ENCODE measurements around the gene BEST3. TPM values are rescaled to one million over a fixed set of nuclear protein-coding genes. Genes with fewer than 3 reads are reported as not detected.

BEST3 gene
- total RNA-seq: 0.14 and 0.18 TPM in 2 replicates
- 0.12 and 0.13 TPM in 2 replicates for polyA plus RNA-seq
- polyA plus RNA-seq (2011; cell fraction: cytosol; rRNA removed): 0.13 and 0.25 TPM in 2 replicates
- polyA plus RNA-seq (2011; cell fraction: nucleus; rRNA removed): 0.13 and 0.14 TPM in 2 replicates
- polyA plus RNA-seq (2012): 0.37 and 0.56 TPM in 2 replicates
- 2.1 TPM in 1 of 2 replicates, not detected in the other for polyA minus RNA-seq
- polyA minus RNA-seq (2011; cell fraction: cytosol; rRNA and poly(A)+ RNA removed): 0.31 TPM
- polyA minus RNA-seq (2011; cell fraction: nucleus; rRNA and poly(A)+ RNA removed): not detected in 2 replicates
- Bru-seq, nascent RNA: percentile 16 among the genes with signal in this experiment
- percentile 14 among the genes with signal in this experiment for BruChase-seq, experiment 1, labeled RNA remaining after a 6-hour chase
- percentile 8 among the genes with signal in this experiment for BruChase-seq, experiment 2, labeled RNA remaining after a 2-hour chase
- long read RNA-seq: 0 reads

- TF ChIP-seq EZH2 (IDR thresholded peaks at IDR 0.05; ENCODE audit: borderline replicate concordance, low read depth, low read length, severe bottlenecking) (no peak), POLR2AphosphoS5 (IDR thresholded peaks at IDR 0.05; ENCODE audit: insufficient read depth, low read depth, low read length) (no peak), GATA2 (IDR thresholded peaks at IDR 0.05; ENCODE audit: insufficient read depth, insufficient read length, low read depth, low read length) (no peak), FOS (IDR thresholded peaks at IDR 0.05; ENCODE audit: borderline replicate concordance, insufficient read depth, low read length) (no peak), POLR2A (IDR thresholded peaks at IDR 0.05; ENCODE audit: low read depth, low read length) (no peak), MYC (IDR thresholded peaks at IDR 0.05; ENCODE audit: low read depth, low read length) (no peak), CTCF (IDR thresholded peaks at IDR 0.05; ENCODE audit: extremely low read depth in 1 of 2, insufficient read depth in 1 of 2, low read depth in 1 of 2, low read length in 2 of 2) (no peak), MAX (IDR thresholded peaks at IDR 0.05; ENCODE audit: insufficient read depth, insufficient read length) (no peak), JUN (IDR thresholded peaks at IDR 0.05; ENCODE audit: borderline replicate concordance, insufficient read depth, insufficient read length, low read depth) (no peak)
- DNase-seq (ENCODE audit: low read depth, low spot score) (no peak), FAIRE-seq (no peak)
- intact Hi-C loops (cut with micrococcal nuclease) (no loop called here), dilution Hi-C loops (cut with MboI; ENCODE audit: extremely low pct_ligation_motif_present, low sequenced_read_pairs) (no loop called here)
- no peaks in the 10 kb centered on the region for H3K9me1 ChIP-seq (replicated peaks; ENCODE audit: control insufficient read depth, extremely low read depth, insufficient read depth, low read length)
- no peaks in the 10 kb centered on the region for H3K9me3 ChIP-seq (replicated peaks; ENCODE audit: control insufficient read depth, insufficient read depth, low read length)
- BruUV-seq (replicated peaks): no TSS peak
- H3K4me2 ChIP-seq (ENCODE audit: insufficient read depth, low read length): no peak within 1 kb of the TSS
- H3K79me2 ChIP-seq (ENCODE audit: control insufficient read depth, insufficient read depth, low read length): no peaks in the 10 kb centered on the region
- CTCF ChIA-PET: interaction anchor here (0.9 to 1.5 kb wide), 3 partner anchors 9 to 43 kb away, joined by 3 to 4 read pairs (median 3); no protein-coding TSS in a partner anchor
- no peak within 1 kb of the TSS for H3K27ac ChIP-seq (ENCODE audit: insufficient read depth, low read depth, low read length)
- H3K4me1 ChIP-seq (ENCODE audit: control insufficient read depth, extremely low read depth, insufficient read depth, low read length): no peaks in the 10 kb centered on the region
- no peak within 1 kb of the TSS for H3K4me3 ChIP-seq (replicated peaks in 1 of 3; ENCODE audit: insufficient read depth in 1 of 3, low read depth in 1 of 3, low read length in 3 of 3)
- H4K20me1 ChIP-seq (replicated peaks; ENCODE audit: control insufficient read depth, extremely low read depth, insufficient read depth, low read length): no peaks in the 10 kb centered on the region
- no peaks in the 10 kb centered on the region for H3K36me3 ChIP-seq (ENCODE audit: control insufficient read depth in 2 of 2, extremely low read depth in 1 of 2, insufficient read depth in 2 of 2, low read length in 2 of 2)
- H2AFZ ChIP-seq (ENCODE audit: low read depth, low read length): no peak within 1 kb of the TSS
- H3K27me3 ChIP-seq (ENCODE audit: control insufficient read depth in 2 of 2, insufficient read depth in 2 of 2, low read length in 2 of 2): no peaks in the 10 kb centered on the region
- H3K9ac ChIP-seq (replicated peaks; ENCODE audit: extremely low read depth, insufficient read depth, low read length): no peak within 1 kb of the TSS
- POLR2A ChIA-PET: no interaction called here
Measured at GRCh38 chr12:69698769-69699540, at the start of gene BEST3. Gene BEST3, minus strand, starts transcription at chr12:69699303. Its CDS starts 1,505 bp downstream, at chr12:69697798.
